Activated CD8-positive, alpha-beta T cell treated with anti-CD3 and anti-CD28 coated beads for 36 hours (primary cell): ENCODE measurements around the gene CENPP. TPM values are rescaled to one million over a fixed set of nuclear protein-coding genes. Genes with fewer than 3 reads are reported as not detected.

Experiments used
- ATAC-seq: fragments of 200-7000 bp; cut with Tn5 transposase; one replicate; pipeline ENCODE4 v1.10.0; 2021; ENCODE audit warnings: mild to moderate bottlenecking, moderate library complexity
- CTCF ChIA-PET: fragments of 350-600 bp; sonication (Branson Sonifier 250); formaldehyde crosslinking; loops from one replicate; lab custom pipeline; 2021; ENCODE audit warnings: antibody characterized with exemption; lab: Charles Lee
- POLR2A ChIA-PET: fragments of 350-600 bp; sonication (Branson Sonifier 250); formaldehyde crosslinking; loops from one replicate; lab custom pipeline; 2021; ENCODE audit warnings: antibody characterized with exemption; lab: Charles Lee
- DNase-seq: peaks from one replicate; pipeline ENCODE4 v3.0.0-alpha.2; 2020
- H3K27ac Mint-ChIP-seq: one replicate; pipeline ENCODE4 v1.8.0; 2021; ENCODE audit warnings: mild to moderate bottlenecking, mixed read lengths
- H3K27me3 Mint-ChIP-seq: one replicate; pipeline ENCODE4 v1.8.0; 2021; ENCODE audit warnings: mixed read lengths
- H3K36me3 Mint-ChIP-seq: one replicate; pipeline ENCODE4 v1.8.0; 2021; ENCODE audit warnings: low read depth, mixed read lengths
- H3K4me1 Mint-ChIP-seq: one replicate; pipeline ENCODE4 v1.8.0; 2021; ENCODE audit warnings: low read depth, mixed read lengths
- H3K4me3 Mint-ChIP-seq: one replicate; pipeline ENCODE4 v1.8.0; 2021; ENCODE audit warnings: mild to moderate bottlenecking, moderate library complexity, mixed read lengths
- H3K9me3 Mint-ChIP-seq: one replicate; pipeline ENCODE4 v1.8.0; 2021; ENCODE audit warnings: mixed read lengths
- CTCF ChIP-seq: fragments of 200-600 bp; IDR thresholded peaks from one replicate; pipeline ENCODE4 v1.8.0; 2022; ENCODE audit warnings: antibody characterized with exemption, mild to moderate bottlenecking
- intact Hi-C: fragments of 100-400 bp; cut with micrococcal nuclease; formaldehyde crosslinking; loops from one replicate; pipeline ENCODE4 v1.10.0; 2022
- total RNA-seq, 2 experiments: library from RNA; stranded (reverse); gene quantifications; one replicate each; pipeline ENCODE4 v1.2.3, GENCODE V29; 2021

Gene CENPP
- total RNA-seq, 2 experiments from 2014 or later, result 22.5 to 28.7 TPM

- no peaks in the 10 kb centered on the region for H3K9me3 Mint-ChIP-seq
- POLR2A ChIA-PET, result interaction anchor here (0.8 to 1.4 kb wide), 4 partner anchors 12 to 21 kb away, joined by 3 to 4 read pairs (median 3); partner anchors contain the start of genes CENPP and NOL8
- DNase-seq (no peak), ATAC-seq (no peak)
- H3K27ac Mint-ChIP-seq, result no peak overlapping the region
- H3K27me3 Mint-ChIP-seq, result no peaks in the 10 kb centered on the region
- CTCF ChIA-PET, result interaction anchor here (1.2 to 1.5 kb wide), 2 partner anchors 12 to 326 kb away, joined by 3 to 4 read pairs; no protein-coding TSS in a partner anchor
- TF ChIP-seq CTCF, result no peak
- no peak overlapping the region for H3K4me3 Mint-ChIP-seq
- peaks cover 19% of the 10 kb centered on the region for H3K4me1 Mint-ChIP-seq
- intact Hi-C loops, result no loop called here
- H3K36me3 Mint-ChIP-seq, result peaks cover 64% of the 10 kb centered on the region
These were observed 16.9 kb upstream of the CENPP start for GRCh38 chr9:92308893-92309292.

GRCh38 chr9:92310562-92310961, 15.2 kb upstream of the CENPP start:
- H3K36me3 Mint-ChIP-seq, result peaks cover 72% of the 10 kb centered on the region
- intact Hi-C loops, result no loop called here
- no peak for TF ChIP-seq CTCF
- H3K4me3 Mint-ChIP-seq, result no peak overlapping the region
- ChIA-PET POLR2A (interaction anchor here (1.3 kb wide), 1 partner anchor 44 kb away, joined by 4 read pairs; no protein-coding TSS in a partner anchor), CTCF (interaction anchor here (1.3 kb wide), 1 partner anchor 45 kb away, joined by 4 read pairs; no protein-coding TSS in a partner anchor)
- DNase-seq, result no peak
- ATAC-seq, result no peak
- H3K9me3 Mint-ChIP-seq, result no peaks in the 10 kb centered on the region
- peaks cover 32% of the 10 kb centered on the region for H3K4me1 Mint-ChIP-seq
- no peaks in the 10 kb centered on the region for H3K27me3 Mint-ChIP-seq
- no peak overlapping the region for H3K27ac Mint-ChIP-seq

GRCh38 chr9:92312887-92313623, 12.7 kb upstream of the CENPP start:
- intact Hi-C loops, result no loop called here
- CTCF ChIA-PET, result no interaction called here
- Mint-ChIP-seq H3K9me3 (no peaks in the 10 kb centered on the region), H3K4me1 (peaks cover 34% of the 10 kb centered on the region), H3K27me3 (no peaks in the 10 kb centered on the region), H3K4me3 (no peak overlapping the region), H3K36me3 (peaks cover 70% of the 10 kb centered on the region), H3K27ac (peak overlapping the region; percentile 31)
- no peak for TF ChIP-seq CTCF
- no peak for DNase-seq
- no peak for ATAC-seq
- POLR2A ChIA-PET, result interaction anchor here (0.5 to 1.8 kb wide), 5 partner anchors 12 to 78 kb away, joined by 3 to 4 read pairs (median 3); partner anchors contain the start of genes CENPP, IARS1 and NOL8

- Mint-ChIP-seq H3K27me3 (no peaks in the 10 kb centered on the region), H3K27ac (no peak overlapping the region), H3K4me1 (peaks cover 34% of the 10 kb centered on the region), H3K4me3 (no peak overlapping the region), H3K9me3 (no peaks in the 10 kb centered on the region), H3K36me3 (peaks cover 70% of the 10 kb centered on the region)
- ATAC-seq (no peak), DNase-seq (no peak)
- CTCF ChIA-PET, result no interaction called here
- TF ChIP-seq CTCF, result no peak
- intact Hi-C loops, result no loop called here
- POLR2A ChIA-PET, result interaction anchor here (0.5 to 1.8 kb wide), 5 partner anchors 11 to 79 kb away, joined by 3 to 4 read pairs (median 3); partner anchors contain the start of genes CENPP and NOL8
These were observed 12.1 kb upstream of the CENPP start for GRCh38 chr9:92313624-92314012.

GRCh38 chr9:92315456-92315855, 10.3 kb upstream of the CENPP start:
- H3K4me3 Mint-ChIP-seq, result no peak overlapping the region

More at GRCh38 chr9:92315456-92315855, 10.3 kb upstream of the CENPP start:
- DNase-seq, result no peak
- peaks cover 34% of the 10 kb centered on the region for H3K4me1 Mint-ChIP-seq
- H3K27me3 Mint-ChIP-seq, result no peaks in the 10 kb centered on the region
- peak overlapping the region; percentile 35 for H3K27ac Mint-ChIP-seq
- no peak for ATAC-seq
- POLR2A ChIA-PET, result no interaction called here
- TF ChIP-seq CTCF, result no peak
- CTCF ChIA-PET, result no interaction called here
- no peaks in the 10 kb centered on the region for H3K9me3 Mint-ChIP-seq
- peaks cover 65% of the 10 kb centered on the region for H3K36me3 Mint-ChIP-seq
- intact Hi-C loops, result no loop called here
